GM12878 (cell line): ENCODE data around the gene PLEKHH1. TPM values are rescaled to one million over a fixed set of nuclear protein-coding genes. Genes with fewer than 3 reads are reported as not detected.

ENCODE experiments used
- ETV6 ChIP-seq, 2 experiments: fragments of 450-650 bp in 1 of 2; IDR thresholded peaks in 1 of 2; conservative IDR thresholded peaks in 1 of 2; 2 replicates each; pipeline ENCODE4 v1.6.1; 2014; ENCODE audit warnings: antibody characterized with exemption in 1 of 2, borderline replicate concordance in 1 of 2, low read depth in 1 of 2, mild to moderate bottlenecking in 1 of 2, moderate library complexity in 1 of 2
- HDGF ChIP-seq: fragments of 450-650 bp; IDR thresholded peaks from 2 replicates; pipeline ENCODE4 v1.6.1; 2016; ENCODE audit warnings: antibody characterized with exemption
- NBN ChIP-seq: fragments of 450-650 bp; IDR thresholded peaks from 2 replicates; pipeline ENCODE4 v1.6.1; 2016
- NR2C2 ChIP-seq: IDR thresholded peaks from 2 replicates; pipeline ENCODE4 v1.6.1; 2011; ENCODE audit warnings: borderline replicate concordance, low read depth; ENCODE audit not compliant: control insufficient read depth, insufficient read length
- RAD21 ChIP-seq: IDR thresholded peaks from 2 replicates; pipeline ENCODE4 v1.6.1; 2011; ENCODE audit warnings: mild to moderate bottlenecking, low read depth, low read length, moderate library complexity; ENCODE audit not compliant: insufficient read depth
- RB1 ChIP-seq: fragments of 450-650 bp; formaldehyde crosslinking; IDR thresholded peaks from 2 replicates; pipeline ENCODE4 v1.6.1; 2017; ENCODE audit warnings: mild to moderate bottlenecking, borderline replicate concordance
- RELA ChIP-seq: fragments of 450-650 bp; IDR thresholded peaks from 2 replicates; pipeline ENCODE4 v1.8.0; 2014; ENCODE audit warnings: borderline replicate concordance; ENCODE audit not compliant: partially characterized antibody
- SUZ12 ChIP-seq: fragments of 200-600 bp; sonication (generic); IDR thresholded peaks from one replicate; pipeline ENCODE4 v1.6.1; 2018; ENCODE audit warnings: antibody characterized with exemption, mild to moderate bottlenecking; ENCODE audit not compliant: unreplicated experiment
- TCF3 ChIP-seq: IDR thresholded peaks from 2 replicates; pipeline ENCODE4 v1.6.1; 2012; ENCODE audit warnings: low read depth, mild to moderate bottlenecking, low read length, borderline replicate concordance; ENCODE audit not compliant: insufficient read depth
- polyA plus RNA-seq, 11 experiments: library from polyadenylated mRNA; depleted of rRNA in 4 of 11; unstranded in 6 of 11; stranded (reverse) in 5 of 11; fragments of >200 nt; fragmentation: Nextera tagmentation in 4 of 11; fragmentation: Illumina TruSeq in 1 of 11; extraction: Ambion mirVana in 4 of 11; extraction: Trizol in 1 of 11; gene quantifications; 1 replicate in 1 of 11; 2 replicates in 10 of 11; pipeline versions ENCODE4 v1.2.1 to v1.2.3, GENCODE V29; 2011 to 2016; ENCODE audit warnings: inconsistent platforms in 2 of 11, missing spikeins in 2 of 11, low read depth in 1 of 11
- total RNA-seq, 4 experiments: library from RNA; depleted of rRNA in 3 of 4; stranded (reverse); fragments of >200 nt in 3 of 4; fragmentation: Illumina TruSeq in 1 of 4; extraction: Trizol in 1 of 4; gene quantifications; 2 replicates each; pipeline versions ENCODE4 v1.2.1 to v1.2.3, GENCODE V29; 2013 to 2021
- TF ChIP-seq, protein P1 (sequence below): IDR thresholded peaks from 2 replicates; pipeline ENCODE4 v1.6.1; 2011; ENCODE audit warnings: low read depth, mild to moderate bottlenecking, low read length, moderate library complexity, borderline replicate concordance; ENCODE audit errors: extremely low read depth
- TF ChIP-seq, protein P2 (sequence below): fragments of 450-650 bp; formaldehyde crosslinking; IDR thresholded peaks from 2 replicates; pipeline ENCODE4 v1.4.0; 2022; ENCODE audit warnings: mild to moderate bottlenecking, moderate library complexity
- TF ChIP-seq, protein P3 (sequence below): IDR thresholded peaks from 2 replicates; pipeline ENCODE4 v1.6.1; 2012; ENCODE audit warnings: low read length, inconsistent platforms
- TF ChIP-seq, protein P4 (sequence below): fragments of 450-650 bp; IDR thresholded peaks from 2 replicates; pipeline ENCODE4 v1.6.1; 2014; ENCODE audit warnings: mild to moderate bottlenecking

Gene PLEKHH1
- total and polyA plus RNA-seq, 10 of the 15 experiments (the other 5 are each of a cell fraction or from before 2014, with no cell fraction given), result 0.11 to 0.95 (median 0.41) TPM

DNA sequence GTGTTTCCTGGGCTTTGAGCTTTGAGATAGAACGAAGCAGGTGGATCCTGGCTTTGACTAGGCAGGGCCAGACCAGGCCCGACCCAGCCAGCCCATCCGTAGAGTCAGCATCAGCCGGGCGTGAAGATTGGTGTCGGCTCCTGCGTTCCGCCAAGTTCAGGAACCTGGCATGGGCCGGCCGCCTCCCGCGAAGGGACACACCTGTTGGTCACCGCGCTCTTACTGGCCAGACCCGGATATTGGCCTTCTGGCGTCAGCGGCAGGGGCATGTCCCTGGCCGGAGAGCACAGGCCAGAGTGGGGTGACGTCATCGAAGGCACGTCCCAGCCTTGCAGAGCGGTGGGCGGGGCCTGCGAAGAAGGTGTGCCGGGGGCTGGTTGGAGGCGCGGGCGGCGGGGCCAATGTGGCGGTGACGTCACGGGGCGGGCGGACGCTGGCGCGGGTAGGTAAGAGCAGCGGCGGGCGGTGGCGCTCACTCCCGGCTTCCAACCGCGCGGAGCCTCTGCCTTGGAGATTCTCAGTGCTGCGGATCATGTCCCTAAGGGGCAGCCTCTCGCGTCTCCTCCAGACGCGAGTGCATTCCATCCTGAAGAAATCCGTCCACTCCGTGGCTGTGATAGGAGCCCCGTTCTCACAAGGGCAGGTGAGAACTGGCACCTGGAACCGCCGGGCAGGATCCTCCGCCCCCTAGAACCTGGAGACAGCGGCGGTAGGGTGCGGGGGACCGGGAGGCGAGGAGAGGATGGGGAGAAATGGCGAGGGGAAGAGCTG, 86.5 kb downstream of the PLEKHH1 start, which contains the start of gene ARG2 (continued):
- TF ChIP-seq NR2C2, result no peak
- TF ChIP-seq RB1, result peak; percentile 59; the same call in 1 of the 2 replicates
- TF ChIP-seq, protein P1, sequence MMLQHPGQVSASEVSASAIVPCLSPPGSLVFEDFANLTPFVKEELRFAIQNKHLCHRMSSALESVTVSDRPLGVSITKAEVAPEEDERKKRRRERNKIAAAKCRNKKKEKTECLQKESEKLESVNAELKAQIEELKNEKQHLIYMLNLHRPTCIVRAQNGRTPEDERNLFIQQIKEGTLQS, result no peak
- no peak for TF ChIP-seq RAD21
- TF ChIP-seq ETV6 (conservative IDR thresholded peaks at IDR 0.05 in 1 of 2, IDR thresholded peaks at IDR 0.05 in 1 of 2; ENCODE audit: borderline replicate concordance in 1 of 2, low read depth in 1 of 2), result no peak
- TF ChIP-seq NBN, result peak; percentile 99
- TF ChIP-seq, protein P2, sequence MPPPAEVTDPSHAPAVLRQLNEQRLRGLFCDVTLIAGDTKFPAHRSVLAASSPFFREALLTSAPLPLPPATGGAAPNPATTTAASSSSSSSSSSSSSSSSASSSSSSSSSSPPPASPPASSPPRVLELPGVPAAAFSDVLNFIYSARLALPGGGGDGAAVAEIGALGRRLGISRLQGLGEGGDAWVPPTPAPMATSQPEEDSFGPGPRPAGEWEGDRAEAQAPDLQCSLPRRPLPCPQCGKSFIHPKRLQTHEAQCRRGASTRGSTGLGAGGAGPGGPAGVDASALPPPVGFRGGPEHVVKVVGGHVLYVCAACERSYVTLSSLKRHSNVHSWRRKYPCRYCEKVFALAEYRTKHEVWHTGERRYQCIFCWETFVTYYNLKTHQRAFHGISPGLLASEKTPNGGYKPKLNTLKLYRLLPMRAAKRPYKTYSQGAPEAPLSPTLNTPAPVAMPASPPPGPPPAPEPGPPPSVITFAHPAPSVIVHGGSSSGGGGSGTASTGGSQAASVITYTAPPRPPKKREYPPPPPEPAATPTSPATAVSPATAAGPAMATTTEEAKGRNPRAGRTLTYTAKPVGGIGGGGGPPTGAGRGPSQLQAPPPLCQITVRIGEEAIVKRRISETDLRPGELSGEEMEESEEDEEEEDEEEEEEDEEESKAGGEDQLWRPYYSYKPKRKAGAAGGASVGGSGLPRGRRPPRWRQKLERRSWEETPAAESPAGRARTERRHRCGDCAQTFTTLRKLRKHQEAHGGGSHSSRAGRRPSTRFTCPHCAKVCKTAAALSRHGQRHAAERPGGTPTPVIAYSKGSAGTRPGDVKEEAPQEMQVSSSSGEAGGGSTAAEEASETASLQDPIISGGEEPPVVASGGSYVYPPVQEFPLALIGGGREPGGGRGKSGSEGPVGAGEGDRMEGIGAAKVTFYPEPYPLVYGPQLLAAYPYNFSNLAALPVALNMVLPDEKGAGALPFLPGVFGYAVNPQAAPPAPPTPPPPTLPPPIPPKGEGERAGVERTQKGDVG (CRISPR knock-in tag), result peak; percentile 71
- peak; percentile 64; the same call in 1 of the 2 replicates for TF ChIP-seq HDGF
- TF ChIP-seq, protein P3, sequence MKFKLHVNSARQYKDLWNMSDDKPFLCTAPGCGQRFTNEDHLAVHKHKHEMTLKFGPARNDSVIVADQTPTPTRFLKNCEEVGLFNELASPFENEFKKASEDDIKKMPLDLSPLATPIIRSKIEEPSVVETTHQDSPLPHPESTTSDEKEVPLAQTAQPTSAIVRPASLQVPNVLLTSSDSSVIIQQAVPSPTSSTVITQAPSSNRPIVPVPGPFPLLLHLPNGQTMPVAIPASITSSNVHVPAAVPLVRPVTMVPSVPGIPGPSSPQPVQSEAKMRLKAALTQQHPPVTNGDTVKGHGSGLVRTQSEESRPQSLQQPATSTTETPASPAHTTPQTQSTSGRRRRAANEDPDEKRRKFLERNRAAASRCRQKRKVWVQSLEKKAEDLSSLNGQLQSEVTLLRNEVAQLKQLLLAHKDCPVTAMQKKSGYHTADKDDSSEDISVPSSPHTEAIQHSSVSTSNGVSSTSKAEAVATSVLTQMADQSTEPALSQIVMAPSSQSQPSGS, result peak; percentile 81
- TF ChIP-seq, protein P4, sequence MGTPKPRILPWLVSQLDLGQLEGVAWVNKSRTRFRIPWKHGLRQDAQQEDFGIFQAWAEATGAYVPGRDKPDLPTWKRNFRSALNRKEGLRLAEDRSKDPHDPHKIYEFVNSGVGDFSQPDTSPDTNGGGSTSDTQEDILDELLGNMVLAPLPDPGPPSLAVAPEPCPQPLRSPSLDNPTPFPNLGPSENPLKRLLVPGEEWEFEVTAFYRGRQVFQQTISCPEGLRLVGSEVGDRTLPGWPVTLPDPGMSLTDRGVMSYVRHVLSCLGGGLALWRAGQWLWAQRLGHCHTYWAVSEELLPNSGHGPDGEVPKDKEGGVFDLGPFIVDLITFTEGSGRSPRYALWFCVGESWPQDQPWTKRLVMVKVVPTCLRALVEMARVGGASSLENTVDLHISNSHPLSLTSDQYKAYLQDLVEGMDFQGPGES, result 0 out of 2 replicates have a peak, but pooled peaks have one; percentile 18
- TF ChIP-seq SUZ12, result no peak
- TF ChIP-seq TCF3, result 0 out of 2 replicates have a peak, but pooled peaks have one; percentile 28
- peak; percentile 51 for TF ChIP-seq RELA
